ENCODE results near the gene SH3PXD2A.

The SH3PXD2A gene, protein sequence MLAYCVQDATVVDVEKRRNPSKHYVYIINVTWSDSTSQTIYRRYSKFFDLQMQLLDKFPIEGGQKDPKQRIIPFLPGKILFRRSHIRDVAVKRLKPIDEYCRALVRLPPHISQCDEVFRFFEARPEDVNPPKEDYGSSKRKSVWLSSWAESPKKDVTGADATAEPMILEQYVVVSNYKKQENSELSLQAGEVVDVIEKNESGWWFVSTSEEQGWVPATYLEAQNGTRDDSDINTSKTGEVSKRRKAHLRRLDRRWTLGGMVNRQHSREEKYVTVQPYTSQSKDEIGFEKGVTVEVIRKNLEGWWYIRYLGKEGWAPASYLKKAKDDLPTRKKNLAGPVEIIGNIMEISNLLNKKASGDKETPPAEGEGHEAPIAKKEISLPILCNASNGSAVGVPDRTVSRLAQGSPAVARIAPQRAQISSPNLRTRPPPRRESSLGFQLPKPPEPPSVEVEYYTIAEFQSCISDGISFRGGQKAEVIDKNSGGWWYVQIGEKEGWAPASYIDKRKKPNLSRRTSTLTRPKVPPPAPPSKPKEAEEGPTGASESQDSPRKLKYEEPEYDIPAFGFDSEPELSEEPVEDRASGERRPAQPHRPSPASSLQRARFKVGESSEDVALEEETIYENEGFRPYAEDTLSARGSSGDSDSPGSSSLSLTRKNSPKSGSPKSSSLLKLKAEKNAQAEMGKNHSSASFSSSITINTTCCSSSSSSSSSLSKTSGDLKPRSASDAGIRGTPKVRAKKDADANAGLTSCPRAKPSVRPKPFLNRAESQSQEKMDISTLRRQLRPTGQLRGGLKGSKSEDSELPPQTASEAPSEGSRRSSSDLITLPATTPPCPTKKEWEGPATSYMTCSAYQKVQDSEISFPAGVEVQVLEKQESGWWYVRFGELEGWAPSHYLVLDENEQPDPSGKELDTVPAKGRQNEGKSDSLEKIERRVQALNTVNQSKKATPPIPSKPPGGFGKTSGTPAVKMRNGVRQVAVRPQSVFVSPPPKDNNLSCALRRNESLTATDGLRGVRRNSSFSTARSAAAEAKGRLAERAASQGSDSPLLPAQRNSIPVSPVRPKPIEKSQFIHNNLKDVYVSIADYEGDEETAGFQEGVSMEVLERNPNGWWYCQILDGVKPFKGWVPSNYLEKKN

GRCh38 chr10:103855424-103855823, at the start of gene SH3PXD2A:
SH3PXD2A (minus strand) TSS chr10:103855576; CDS start chr10:103855266, 310 bp downstream.
- no peak for DNase-seq (ENCODE audit: low read depth)

GRCh38 chr10:103901299-103901698, 45.9 kb upstream of the SH3PXD2A start:
- no peak for DNase-seq (ENCODE audit: low read depth)

- no peak for DNase-seq (ENCODE audit: low read depth)
Observed at GRCh38 chr10:103899312-103899711, 43.9 kb upstream of the SH3PXD2A start.

- no peak for DNase-seq (ENCODE audit: low read depth)
Observed at GRCh38 chr10:103897241-103897774, 41.9 kb upstream of the SH3PXD2A start.

GRCh38 chr10:103896225-103896624, 40.8 kb upstream of the SH3PXD2A start:
- DNase-seq (ENCODE audit: low read depth) = no peak

DNA sequence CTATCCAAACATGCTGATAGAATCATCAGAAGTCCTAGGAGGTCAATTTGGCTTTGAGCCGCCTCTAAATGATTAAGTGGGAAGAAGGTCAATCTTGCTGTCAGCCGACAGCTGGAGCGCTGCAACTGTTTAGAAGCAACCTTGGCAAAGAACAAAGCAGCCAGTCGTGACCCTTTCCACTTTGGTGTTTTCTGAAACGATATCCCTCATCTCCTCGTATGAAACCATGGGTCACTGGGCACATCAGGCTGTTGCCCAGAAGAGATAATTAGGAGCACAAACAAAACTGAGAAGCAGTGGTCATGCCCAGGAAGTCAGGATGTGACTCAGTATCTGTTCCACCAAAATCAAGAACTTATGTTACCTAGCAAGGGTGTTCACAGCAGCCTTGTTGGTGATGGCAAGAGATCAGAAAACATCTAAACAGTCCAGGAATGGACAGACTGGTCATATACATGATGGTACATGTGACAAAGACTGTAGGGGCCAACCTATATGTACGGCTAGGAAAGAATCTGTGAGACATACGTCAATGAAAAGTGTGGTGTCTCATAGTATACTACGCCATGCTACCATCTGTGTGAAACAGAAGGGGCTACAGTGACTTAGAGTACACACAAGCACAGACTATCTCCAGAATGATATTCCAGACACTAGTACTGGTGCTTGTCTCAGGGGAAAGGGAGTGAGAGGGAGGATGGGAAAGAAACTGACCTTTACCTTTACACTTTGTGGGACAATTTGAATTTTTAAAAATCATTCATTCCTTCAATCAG, 40.2 kb upstream of the SH3PXD2A start:
- peak; percentile 77 for DNase-seq (ENCODE audit: low read depth)

- DNase-seq (ENCODE audit: low read depth) = peak; percentile 48
Observed at GRCh38 chr10:103894441-103894864, 39.1 kb upstream of the SH3PXD2A start.

GRCh38 chr10:103893817-103894216, 38.4 kb upstream of the SH3PXD2A start:
- no peak for DNase-seq (ENCODE audit: low read depth)

- no peak for DNase-seq (ENCODE audit: low read depth)
Observed at GRCh38 chr10:103892181-103892580, 36.8 kb upstream of the SH3PXD2A start.

GRCh38 chr10:103890688-103891087, 35.3 kb upstream of the SH3PXD2A start:
- DNase-seq (ENCODE audit: low read depth) = no peak

GRCh38 chr10:103890194-103890658, 34.9 kb upstream of the SH3PXD2A start:
- DNase-seq (ENCODE audit: low read depth) = no peak

DNA sequence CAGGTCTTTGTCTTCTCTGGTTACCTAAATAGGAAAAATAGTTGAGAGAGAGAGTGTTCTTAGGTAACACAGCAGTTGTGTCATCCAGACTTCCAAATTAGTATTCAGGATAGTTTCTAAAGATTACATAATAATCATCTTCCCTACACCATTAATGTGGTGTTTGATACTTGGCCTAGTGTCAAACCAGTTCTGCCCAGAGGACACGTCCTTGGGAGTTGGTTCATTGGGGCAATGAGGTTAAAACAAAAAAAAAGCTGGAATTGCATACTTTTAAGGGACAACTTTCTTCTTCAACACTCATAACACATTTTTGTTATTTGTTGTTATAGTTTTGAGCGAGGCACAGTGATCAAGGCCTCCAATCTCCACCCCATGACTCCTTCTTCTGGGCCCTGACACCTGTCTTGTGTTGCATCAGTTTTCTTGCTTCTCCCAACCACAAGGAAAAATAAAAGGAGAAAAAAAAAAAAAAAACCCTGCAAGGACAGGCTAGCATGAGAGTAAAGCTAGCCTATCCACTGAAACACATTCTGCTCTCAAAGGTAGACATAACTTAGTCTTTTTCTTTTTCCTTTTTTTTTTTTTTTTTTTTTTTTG, 33.8 kb upstream of the SH3PXD2A start:
- DNase-seq (ENCODE audit: low read depth) = no peak

DNA sequence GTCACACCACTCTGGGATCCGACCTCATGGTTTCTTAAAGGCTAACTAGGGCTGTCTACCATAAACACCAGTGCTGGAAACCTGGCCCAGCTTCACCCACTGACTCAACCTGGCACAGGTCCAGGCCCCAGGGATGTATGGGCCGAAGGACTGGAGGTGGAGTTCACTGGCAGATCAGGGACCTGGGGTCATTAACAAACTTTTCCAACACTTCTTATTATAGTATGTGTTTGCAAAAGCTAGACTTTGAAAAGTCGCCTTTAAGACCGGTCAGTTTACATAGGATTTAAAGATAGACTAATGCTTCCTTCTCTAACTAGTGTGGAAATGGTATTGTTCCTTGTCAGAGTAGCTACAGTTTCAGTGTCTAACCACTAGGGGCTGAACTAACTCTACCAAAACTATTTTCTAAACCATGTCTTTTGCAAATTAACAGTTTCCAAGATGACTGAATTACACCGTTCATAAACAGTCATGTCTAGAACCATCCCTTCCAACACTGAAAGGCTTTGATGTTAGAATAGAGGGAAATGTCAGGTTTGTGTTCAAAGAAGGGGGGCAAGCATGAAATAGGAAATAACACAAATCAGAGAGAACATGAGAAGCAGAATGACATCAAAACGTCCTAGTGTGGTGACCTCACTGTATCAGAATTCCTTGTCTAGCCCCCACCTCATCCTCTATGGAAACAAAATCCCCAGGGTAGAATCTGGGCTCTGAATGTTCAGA, 32.9 kb upstream of the SH3PXD2A start:
- peak; percentile 81 for DNase-seq (ENCODE audit: low read depth)

DNA sequence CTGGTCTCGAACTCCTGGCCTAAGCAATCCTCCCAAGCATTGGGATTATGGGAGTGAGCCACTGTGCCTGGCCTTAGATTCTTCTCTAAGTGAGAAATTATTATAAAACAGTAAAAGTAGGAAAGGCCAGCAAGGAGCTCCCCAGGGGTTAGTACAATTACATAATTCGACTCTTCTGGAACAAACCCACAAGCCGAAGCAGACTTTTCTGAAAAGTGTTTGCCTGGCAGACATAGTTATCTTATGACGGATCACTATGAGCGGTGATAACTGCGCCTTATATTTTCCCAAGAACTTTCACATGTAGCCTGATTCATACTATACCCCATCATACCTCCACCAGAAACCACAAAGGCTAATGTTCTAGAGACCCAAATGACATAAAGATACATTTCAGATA, 30.2 kb upstream of the SH3PXD2A start:
- DNase-seq (ENCODE audit: low read depth) = peak; percentile 74

- DNase-seq (ENCODE audit: low read depth) = no peak
Observed at GRCh38 chr10:103884681-103885139, 29.3 kb upstream of the SH3PXD2A start.

DNA sequence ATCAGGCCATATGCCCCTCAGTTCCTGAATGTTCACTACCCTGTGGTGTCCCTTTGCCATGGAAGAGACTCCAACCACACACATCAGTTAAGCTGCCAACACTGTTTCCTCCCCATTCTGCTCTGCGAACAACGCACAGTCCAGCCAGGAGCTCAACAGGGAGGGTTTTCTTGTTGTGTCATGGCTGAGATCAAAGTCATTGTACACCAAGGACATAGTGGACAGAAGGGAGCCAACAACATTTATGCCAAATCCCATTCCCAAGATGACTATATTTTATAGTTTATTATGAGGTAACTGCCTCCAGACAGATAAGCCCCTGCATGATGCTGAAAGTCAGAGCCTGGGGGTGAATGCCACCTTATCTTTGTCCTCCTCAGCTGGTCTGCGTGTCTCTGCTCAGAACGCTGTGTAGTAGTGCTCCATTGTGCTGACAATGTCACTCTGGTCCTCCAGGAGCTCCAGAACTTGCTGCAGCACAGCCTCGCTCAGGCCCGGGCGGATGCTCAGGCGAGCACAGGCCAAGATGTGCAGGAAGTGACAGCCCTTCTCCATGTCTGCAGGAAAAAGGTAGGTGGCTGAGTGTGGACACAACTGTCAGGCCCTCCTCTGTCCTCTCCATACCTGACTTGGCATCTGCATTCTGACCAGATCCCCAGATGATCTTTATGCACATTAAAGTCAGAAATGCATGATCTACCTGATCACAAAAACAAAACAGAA, 27.1 kb upstream of the SH3PXD2A start:
- no peak for DNase-seq (ENCODE audit: low read depth)

- DNase-seq (ENCODE audit: low read depth) = no peak
Observed at GRCh38 chr10:103881416-103882284, 26.3 kb upstream of the SH3PXD2A start.

DNA sequence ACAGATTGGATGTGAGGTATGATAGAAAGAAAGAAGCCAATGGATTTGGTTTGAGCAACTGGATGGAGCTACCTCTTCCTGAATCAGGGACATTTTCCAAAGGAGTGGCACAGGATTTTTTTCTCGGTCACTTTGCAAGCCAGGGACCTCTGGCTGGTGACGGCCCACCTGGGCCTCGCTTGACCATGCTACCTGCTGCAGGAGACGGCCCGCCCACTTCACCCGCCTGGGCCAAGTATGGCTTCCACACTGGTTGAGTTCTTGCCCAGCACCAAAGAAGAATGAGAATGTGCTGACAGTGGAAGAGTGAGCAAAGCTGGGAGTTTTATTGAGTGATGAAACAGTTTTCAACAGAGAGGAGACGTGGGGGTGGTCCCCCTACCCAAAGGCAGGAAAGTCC, 24.5 kb upstream of the SH3PXD2A start:
- DNase-seq (ENCODE audit: low read depth) = no peak
